HUES48 (cell line): ENCODE data around the gene SUN1.

Source experiments
- H3K27ac ChIP-seq: one replicate; pipeline ENCODE4 v1.7.0; 2013; ENCODE audit warnings: low read depth, low read length, inconsistent platforms
- H3K27me3 ChIP-seq: 2 replicates; pipeline ENCODE4 v1.6.1; 2013; ENCODE audit warnings: mild to moderate bottlenecking, low read length; ENCODE audit not compliant: control insufficient read depth, insufficient read depth
- H3K36me3 ChIP-seq: 2 replicates; pipeline ENCODE4 v1.6.1; 2013; ENCODE audit warnings: low read length; ENCODE audit not compliant: control insufficient read depth, insufficient read depth
- H3K4me1 ChIP-seq: 2 replicates; pipeline ENCODE4 v1.6.1; 2013; ENCODE audit warnings: mild to moderate bottlenecking, low read length; ENCODE audit not compliant: control insufficient read depth, insufficient read depth
- H3K4me3 ChIP-seq: 2 replicates; pipeline ENCODE4 v1.5.1; 2013; ENCODE audit warnings: mild to moderate bottlenecking, low read depth, low read length
- H3K9ac ChIP-seq: 2 replicates; pipeline ENCODE4 v1.6.1; 2013; ENCODE audit warnings: mild to moderate bottlenecking, low read depth, low read length, moderate library complexity
- H3K9me3 ChIP-seq: 2 replicates; pipeline ENCODE4 v1.6.1; 2013; ENCODE audit warnings: low read length; ENCODE audit not compliant: control insufficient read depth, insufficient read depth

Gene SUN1, protein sequence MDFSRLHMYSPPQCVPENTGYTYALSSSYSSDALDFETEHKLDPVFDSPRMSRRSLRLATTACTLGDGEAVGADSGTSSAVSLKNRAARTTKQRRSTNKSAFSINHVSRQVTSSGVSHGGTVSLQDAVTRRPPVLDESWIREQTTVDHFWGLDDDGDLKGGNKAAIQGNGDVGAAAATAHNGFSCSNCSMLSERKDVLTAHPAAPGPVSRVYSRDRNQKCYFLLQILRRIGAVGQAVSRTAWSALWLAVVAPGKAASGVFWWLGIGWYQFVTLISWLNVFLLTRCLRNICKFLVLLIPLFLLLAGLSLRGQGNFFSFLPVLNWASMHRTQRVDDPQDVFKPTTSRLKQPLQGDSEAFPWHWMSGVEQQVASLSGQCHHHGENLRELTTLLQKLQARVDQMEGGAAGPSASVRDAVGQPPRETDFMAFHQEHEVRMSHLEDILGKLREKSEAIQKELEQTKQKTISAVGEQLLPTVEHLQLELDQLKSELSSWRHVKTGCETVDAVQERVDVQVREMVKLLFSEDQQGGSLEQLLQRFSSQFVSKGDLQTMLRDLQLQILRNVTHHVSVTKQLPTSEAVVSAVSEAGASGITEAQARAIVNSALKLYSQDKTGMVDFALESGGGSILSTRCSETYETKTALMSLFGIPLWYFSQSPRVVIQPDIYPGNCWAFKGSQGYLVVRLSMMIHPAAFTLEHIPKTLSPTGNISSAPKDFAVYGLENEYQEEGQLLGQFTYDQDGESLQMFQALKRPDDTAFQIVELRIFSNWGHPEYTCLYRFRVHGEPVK

DNA sequence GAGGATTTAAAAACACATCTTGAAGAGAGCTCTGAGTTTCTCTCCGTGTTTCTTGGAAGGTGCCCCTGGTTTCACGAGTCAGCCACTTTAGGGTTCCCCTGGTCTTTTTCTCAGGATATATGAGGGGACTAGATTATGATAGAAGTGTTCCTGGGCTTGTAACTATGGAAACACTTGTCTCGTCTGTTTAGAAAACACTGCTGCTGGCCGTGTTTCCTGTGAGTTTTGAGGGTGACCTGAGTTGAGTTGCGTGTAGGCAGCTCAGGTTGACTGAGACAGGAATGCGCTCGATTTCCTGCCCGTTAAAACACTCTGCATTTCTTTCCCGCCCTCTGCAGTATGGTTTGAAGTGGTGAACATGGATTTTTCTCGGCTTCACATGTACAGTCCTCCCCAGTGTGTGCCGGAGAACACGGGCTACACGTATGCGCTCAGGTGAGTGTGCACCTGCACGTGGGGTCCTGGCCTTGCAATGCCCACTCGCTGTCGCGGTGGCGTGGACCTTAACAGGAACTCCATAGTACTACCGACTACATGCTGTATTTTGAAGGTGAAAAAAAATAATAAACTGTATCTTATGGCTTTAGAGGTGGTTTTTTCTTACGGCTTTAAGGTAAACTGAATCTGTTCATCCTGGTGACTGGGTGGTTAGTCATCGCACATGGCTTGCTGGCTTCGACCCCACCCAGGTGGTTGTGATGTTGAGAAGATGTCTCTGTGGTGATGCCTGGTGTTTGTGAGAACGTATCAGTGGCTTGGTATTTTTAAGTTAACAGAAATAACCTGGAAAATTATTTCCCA is at the start of gene SUN1:
Gene SUN1 (plus strand): TSS at position 310 of the 801 bp plus-strand sequence. CDS start 49 bp downstream, at position 359.
- Histone ChIP-seq H3K4me1 (peaks cover 23% of the 10 kb centered on the region), H3K27me3 (no peaks in the 10 kb centered on the region), H3K27ac (peak within 1 kb of the TSS; percentile 79), H3K9me3 (no peaks in the 10 kb centered on the region), H3K9ac (peak within 1 kb of the TSS; percentile 7; the same call in 1 of the 2 replicates), H3K4me3 (peak within 1 kb of the TSS; percentile 7; the same call in 1 of the 2 replicates), H3K36me3 (peaks cover 20% of the 10 kb centered on the region)

DNA sequence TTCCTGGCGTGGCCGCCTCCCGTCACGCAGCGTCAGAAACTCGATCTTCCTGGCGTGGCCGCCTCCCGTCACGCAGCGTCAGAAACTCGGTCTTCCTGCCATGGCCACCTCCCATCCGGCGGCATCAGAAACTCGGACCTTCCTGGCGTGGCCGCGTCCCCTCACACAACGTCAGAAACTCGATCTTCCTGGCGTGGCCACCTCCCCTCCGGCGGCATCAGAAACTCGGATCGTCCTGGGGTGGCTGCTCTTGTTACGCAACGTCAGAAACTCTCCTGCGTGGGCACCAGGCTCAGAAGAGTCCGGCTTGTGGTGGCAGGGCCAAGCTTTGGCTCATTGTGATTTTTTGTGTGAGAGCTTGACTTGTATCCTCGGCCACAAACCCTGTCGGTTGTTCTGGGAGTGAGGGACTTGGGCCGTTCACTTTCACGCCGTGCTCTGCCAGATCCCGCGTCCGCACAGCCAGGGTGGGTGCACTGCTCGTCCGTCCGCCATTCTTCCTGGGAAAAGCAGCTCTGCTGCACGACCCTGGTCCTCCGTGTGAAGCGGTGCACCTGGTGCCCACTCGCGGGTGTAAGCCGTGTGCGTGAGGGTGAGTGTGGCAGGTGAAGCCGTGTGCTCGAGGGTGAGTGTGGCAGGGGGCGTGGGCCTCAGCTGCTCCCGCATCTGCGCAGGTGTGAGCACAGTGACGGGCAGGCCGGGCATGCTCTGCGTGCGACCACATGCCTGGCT is 49.4 kb upstream of the SUN1 start:
- H3K27me3 ChIP-seq, result no peaks in the 10 kb centered on the region
- H3K4me1 ChIP-seq, result no peaks in the 10 kb centered on the region
- H3K36me3 ChIP-seq, result peaks cover 76% of the 10 kb centered on the region
- no peak overlapping the region for H3K4me3 ChIP-seq
- no peak overlapping the region for H3K27ac ChIP-seq
- H3K9me3 ChIP-seq, result no peaks in the 10 kb centered on the region
- no peak overlapping the region for H3K9ac ChIP-seq

DNA sequence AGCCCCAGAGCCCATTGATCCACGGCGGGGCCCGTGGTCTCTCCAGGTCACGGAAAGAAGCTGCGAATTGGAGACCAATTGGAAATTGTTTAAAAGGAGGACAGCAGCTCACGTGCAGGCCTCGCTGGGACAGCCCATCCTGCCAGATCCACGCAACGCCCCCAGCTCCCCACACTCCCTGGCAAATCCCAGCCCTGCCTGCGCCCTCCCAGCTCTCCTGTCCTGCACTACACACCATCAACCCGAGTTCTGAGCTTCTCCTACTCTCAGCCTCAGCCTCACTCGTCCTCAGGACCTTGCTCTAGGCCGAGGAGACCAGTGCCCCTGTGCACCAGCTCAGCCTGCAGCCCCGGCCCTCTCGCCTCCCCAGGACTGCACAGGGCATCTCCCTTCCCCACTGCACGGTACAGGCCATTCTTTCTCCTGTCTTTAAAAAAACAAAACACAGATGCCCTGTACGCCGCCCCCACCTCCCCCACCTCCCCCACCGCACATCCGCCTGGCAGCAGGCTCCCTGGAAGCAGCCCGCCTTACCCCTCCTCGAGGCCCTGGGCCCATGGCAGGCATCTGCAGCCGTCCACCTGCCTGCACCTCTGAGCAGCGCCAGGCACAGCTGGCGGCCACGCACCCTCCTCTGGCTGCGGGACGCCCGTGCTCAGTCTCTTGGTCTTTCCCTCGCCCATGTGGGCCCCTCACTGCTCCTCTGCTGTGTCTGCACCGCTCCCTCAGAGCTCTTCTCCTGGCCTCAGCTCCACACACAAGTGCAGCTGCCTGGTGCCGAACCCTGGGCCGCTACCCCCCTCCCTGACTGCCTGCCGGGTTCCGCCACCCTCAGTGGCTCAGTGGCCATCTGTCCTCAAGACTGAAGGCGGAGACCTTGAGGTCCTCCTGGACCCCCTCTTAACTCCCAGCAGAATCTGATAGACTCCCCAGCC is 48.5 kb upstream of the SUN1 start:
- Histone ChIP-seq H3K9me3 (no peaks in the 10 kb centered on the region), H3K9ac (no peak overlapping the region), H3K36me3 (peaks cover 75% of the 10 kb centered on the region), H3K27me3 (no peaks in the 10 kb centered on the region), H3K4me1 (no peaks in the 10 kb centered on the region), H3K4me3 (no peak overlapping the region), H3K27ac (no peak overlapping the region)

DNA sequence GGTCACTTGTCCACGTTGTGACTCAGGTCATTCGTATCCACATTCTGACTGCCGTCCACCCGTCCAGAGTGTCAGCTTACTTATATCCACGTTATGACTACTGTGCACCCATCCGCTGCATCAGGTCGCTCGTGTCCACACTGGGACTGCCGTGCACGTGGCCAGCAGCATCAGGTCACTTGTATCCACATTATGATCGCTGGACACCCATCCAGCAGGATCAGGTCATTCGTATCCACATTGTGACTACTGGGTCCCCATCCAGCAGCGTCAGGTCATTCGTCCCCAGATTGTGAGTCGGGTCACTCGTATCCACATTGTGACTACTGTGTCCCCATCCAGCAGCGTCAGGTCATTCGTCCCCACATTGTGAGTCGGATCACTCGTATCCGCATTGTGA is 47.3 kb upstream of the SUN1 start:
- Histone ChIP-seq H3K4me1 (no peaks in the 10 kb centered on the region), H3K4me3 (no peak overlapping the region), H3K9me3 (no peaks in the 10 kb centered on the region), H3K27ac (no peak overlapping the region), H3K27me3 (no peaks in the 10 kb centered on the region), H3K9ac (no peak overlapping the region), H3K36me3 (peaks cover 64% of the 10 kb centered on the region)

DNA sequence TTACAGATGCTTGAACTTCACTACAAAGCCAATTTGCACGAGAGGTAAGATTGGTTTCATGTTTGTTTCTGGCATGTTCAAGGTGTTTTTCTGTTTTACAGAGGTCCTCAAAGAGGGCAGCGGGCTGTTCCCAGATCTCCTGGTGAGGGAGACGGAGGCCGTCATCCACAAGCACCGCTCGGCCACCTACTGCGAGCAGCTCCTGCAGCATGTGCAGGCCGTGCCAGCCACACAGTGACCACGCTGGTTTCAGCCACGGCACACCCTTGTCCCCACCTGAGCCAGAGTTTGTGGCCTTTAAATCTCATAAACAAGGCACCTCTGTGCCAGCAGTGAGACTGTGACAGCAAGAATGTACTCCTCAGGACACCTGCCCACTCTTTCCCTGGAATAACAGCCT is 46.9 kb upstream of the SUN1 start:
- H3K36me3 ChIP-seq, result peaks cover 59% of the 10 kb centered on the region
- no peaks in the 10 kb centered on the region for H3K27me3 ChIP-seq
- no peak overlapping the region for H3K4me3 ChIP-seq
- no peaks in the 10 kb centered on the region for H3K4me1 ChIP-seq
- no peaks in the 10 kb centered on the region for H3K9me3 ChIP-seq
- no peak overlapping the region for H3K9ac ChIP-seq
- H3K27ac ChIP-seq, result no peak overlapping the region

DNA sequence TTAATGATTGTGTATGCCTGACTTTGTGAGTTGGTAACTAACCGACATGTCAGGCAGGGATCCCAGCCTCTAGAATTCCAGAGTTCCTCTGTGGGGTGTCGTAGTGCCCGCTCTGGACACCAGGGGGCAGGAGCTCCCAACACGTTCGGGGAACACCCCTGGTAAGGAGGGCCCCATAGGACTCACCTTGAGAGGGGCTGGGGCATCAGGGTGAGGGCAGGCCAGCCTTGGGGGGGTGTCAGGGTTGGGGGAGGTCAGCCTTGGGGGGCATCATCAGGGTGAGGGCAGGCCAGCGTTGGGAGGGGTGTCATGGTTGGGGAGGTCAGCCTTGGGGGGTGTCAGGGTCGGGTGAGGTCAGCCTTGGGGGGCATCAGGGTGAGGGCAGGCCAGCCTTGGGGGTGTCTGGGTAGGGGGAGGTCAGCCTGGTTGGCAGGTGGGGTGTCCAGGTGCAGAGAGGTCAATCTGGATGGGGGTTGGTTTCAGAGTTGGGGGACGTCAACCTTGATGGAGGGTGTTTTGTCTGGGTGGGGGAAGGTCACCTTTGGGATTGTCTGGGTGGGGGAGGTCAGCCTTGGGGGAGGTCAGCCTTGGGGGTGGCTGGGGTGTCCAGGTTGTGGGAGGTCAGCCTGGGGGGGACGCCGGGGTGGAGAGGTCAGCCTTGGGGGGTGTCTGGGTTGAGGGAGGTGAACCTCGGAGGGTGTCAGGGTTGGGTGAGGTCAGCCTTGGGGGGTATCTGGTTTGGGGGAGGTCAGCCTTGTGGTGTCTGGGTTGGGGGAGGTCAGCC is 45.6 kb upstream of the SUN1 start:
- H3K36me3 ChIP-seq, result peaks cover 47% of the 10 kb centered on the region
- no peak overlapping the region for H3K27ac ChIP-seq
- H3K9ac ChIP-seq, result no peak overlapping the region
- H3K27me3 ChIP-seq, result no peaks in the 10 kb centered on the region
- H3K4me1 ChIP-seq, result no peaks in the 10 kb centered on the region
- H3K9me3 ChIP-seq, result no peaks in the 10 kb centered on the region
- no peak overlapping the region for H3K4me3 ChIP-seq

DNA sequence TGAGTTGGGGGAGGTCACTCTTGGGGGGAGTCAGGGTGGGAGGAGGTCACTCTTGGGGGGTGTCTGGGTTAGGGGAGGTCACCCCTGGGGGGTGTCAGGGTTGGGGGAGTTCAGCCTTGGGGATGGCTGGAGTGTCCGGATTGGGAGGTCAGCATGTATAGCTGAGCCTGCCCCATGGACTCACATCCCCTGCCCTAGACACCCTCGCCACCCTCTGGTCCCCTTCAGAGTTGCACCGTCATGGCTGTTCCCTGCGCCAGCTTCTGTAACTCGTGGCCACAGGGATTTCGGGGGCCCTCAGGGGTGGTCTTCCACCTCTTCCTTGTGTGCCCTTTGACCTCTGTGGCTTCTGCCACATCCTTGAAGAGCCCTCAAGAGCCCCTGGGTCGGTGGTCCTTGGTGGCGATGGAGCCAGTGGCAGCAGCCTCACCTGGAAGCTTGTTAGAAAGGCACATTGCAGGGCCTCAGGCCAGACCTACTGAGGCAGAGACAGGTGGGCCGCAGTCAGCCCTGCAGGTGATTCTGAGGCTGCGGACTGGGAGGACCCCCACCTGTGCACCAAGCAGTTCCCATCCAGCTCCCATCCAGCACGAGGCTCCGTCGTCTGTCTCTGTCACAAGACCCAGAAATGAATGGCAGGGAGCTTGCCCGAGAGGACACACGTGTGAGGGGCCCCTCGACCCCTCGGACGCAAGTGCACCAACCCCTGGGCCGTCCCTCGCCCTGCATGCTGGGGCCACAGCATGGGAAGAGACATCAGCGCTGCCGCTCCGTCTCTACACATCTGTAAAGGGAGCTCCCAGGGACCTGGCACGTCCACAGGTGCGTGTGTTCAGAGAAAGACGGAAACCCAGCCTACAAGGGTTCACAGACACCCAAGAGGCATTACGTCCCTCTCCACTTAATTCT is 44.7 kb upstream of the SUN1 start:
- no peaks in the 10 kb centered on the region for H3K27me3 ChIP-seq
- peaks cover 39% of the 10 kb centered on the region for H3K36me3 ChIP-seq
- no peak overlapping the region for H3K27ac ChIP-seq
- no peak overlapping the region for H3K9ac ChIP-seq
- no peaks in the 10 kb centered on the region for H3K9me3 ChIP-seq
- no peak overlapping the region for H3K4me3 ChIP-seq
- no peaks in the 10 kb centered on the region for H3K4me1 ChIP-seq

DNA sequence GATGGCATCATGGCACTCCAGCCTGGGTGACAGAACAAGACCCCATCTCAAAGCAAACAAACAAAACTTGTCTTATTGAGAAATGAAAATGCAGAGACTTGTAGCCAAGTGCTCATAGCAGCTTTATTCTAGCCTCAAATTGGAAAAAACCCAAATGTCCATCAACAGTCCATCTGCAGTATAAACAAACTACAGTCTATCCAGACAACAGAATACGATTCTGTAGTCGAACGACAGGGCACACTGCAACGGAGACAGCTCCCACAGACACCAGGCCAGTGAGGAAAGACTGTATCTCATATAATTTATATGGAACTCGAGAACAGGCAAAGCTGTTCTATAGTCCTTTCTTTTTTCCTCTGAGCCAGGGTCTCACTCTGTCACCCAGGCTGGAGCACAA is 40.8 kb upstream of the SUN1 start:
- H3K4me3 ChIP-seq, result no peak overlapping the region
- H3K27ac ChIP-seq, result no peak overlapping the region
- H3K9ac ChIP-seq, result no peak overlapping the region
- no peaks in the 10 kb centered on the region for H3K9me3 ChIP-seq
- H3K27me3 ChIP-seq, result no peaks in the 10 kb centered on the region
- peaks cover 9% of the 10 kb centered on the region for H3K36me3 ChIP-seq
- H3K4me1 ChIP-seq, result no peaks in the 10 kb centered on the region
